ENCODE data around the gene METTL9. TPM values are rescaled to one million over a fixed set of nuclear protein-coding genes. Genes with fewer than 3 reads are reported as not detected.
"Not testable (repeated sequence)": the region's sequence is repeated elsewhere in the genome, so short reads cannot be mapped to it uniquely, and the experiment has no call there.

METTL9 gene
- polyA plus RNA-seq, 3 donors: 181 to 400 (median 373) TPM

DNA sequence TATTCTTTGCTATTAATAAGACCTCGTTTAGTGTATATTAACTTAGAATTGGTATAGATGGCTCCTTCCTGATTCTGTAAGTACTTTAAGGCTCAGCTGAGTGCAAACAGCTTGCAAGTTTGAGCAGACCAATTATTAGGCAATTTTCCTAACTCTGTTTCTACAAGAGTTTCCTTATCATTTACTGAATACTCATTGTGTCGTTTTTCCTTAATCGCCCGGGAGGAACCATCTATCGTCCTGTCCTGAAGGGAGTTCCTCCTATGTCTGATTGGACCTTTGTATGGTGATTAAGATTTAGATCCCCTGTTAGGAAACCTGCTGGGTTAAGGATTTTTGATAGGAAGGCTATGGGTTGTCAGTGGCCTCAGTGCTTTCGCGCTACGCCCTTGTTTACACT, 32.0 kb downstream of the METTL9 start:
- H3K27me3 ChIP-seq (ENCODE audit: control insufficient read depth in 2 of 2, insufficient read depth in 2 of 2, low read length in 2 of 2); intact Hi-C loops (cut with micrococcal nuclease); H2AFZ ChIP-seq (ENCODE audit: insufficient read depth, low read depth, low read length, poor library complexity, severe bottlenecking); H3K4me2 ChIP-seq (replicated peaks; ENCODE audit: extremely low read depth, low read length, poor library complexity, severe bottlenecking); H3K9me3 Mint-ChIP-seq; H3K4me3 ChIP-seq (replicated peaks in 1 of 3; ENCODE audit: low read depth in 2 of 3, low read length in 3 of 3); H3K27me3 Mint-ChIP-seq (ENCODE audit: low read depth in 3 of 3); H3K9ac ChIP-seq (ENCODE audit: insufficient read depth, low read length, poor library complexity, severe bottlenecking); H3K9me3 ChIP-seq (replicated peaks in 1 of 2; ENCODE audit: control insufficient read depth in 1 of 2, insufficient read depth in 1 of 2, low read length in 2 of 2): not testable (repeated sequence)
- Histone ChIP-seq H3K36me3 (replicated peaks in 1 of 2; ENCODE audit: control insufficient read depth in 1 of 2, insufficient read depth in 2 of 2, low read length in 2 of 2) (peaks cover 43 to 69% of the 10 kb centered on the region in 2 donors), H3K4me1 (ENCODE audit: control insufficient read depth in 1 of 2, insufficient read depth in 2 of 2, low read length in 2 of 2) (peaks cover 47 to 56% of the 10 kb centered on the region in 2 donors), H4K20me1 (ENCODE audit: insufficient read depth, low read length) (peaks cover 71% of the 10 kb centered on the region), H3K27ac (ENCODE audit: low read depth in 1 of 2, low read length in 2 of 2) (peak overlapping the region in 1 of 2 donors; percentile 49), H3K79me2 (ENCODE audit: insufficient read depth, low read length) (peaks cover 91% of the 10 kb centered on the region)
- Mint-ChIP-seq H3K4me1 (peaks cover 56% of the 10 kb centered on the region), H3K4me3 (peak overlapping the region in 1 of 2 donors; percentile 40), H3K27ac (peak overlapping the region; percentile 86 to 96 (median 93)), H3K36me3 (peaks cover 65 to 81% of the 10 kb centered on the region in 2 donors)
- DNase-seq: peak in 2 of 3 donors; percentile 50 to 67
- no CpG with 5 or more reads among the region's 8 CpGs for WGBS (ENCODE audit: insufficient coverage)

DNA sequence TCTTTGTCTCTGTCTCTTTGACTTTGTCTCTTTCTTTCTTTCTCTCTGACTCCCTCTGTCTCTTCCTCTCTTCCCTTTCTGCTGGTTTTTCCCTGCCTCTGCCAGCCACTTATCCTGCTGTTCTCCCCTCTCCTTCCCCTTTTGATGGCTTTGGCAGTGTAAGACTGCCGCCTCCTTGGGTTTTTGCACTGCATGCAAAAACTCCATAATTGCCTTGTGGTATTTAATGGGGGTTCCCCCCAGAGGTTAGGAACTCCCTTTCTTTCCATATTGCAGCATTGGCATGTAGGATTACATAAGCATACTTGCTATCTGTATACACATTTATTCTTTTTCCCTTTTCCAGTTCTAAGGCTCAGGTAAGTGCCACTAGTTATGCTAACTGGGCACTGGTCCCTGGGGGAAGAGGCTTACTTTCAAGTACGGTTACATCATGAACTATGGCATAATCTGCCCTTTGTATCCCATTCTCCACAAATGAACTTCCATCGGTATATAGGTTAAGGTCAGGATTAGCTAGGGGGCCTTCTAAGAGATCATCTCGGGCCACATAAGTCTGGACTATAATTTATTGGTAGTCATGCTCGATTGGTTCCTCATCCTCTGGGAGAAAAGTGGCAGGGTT, 32.7 kb downstream of the METTL9 start:
- H3K4me2 ChIP-seq (replicated peaks; ENCODE audit: extremely low read depth, low read length, poor library complexity, severe bottlenecking); H2AFZ ChIP-seq (ENCODE audit: insufficient read depth, low read depth, low read length, poor library complexity, severe bottlenecking); H3K9ac ChIP-seq (ENCODE audit: insufficient read depth, low read length, poor library complexity, severe bottlenecking); H3K27me3 ChIP-seq (ENCODE audit: control insufficient read depth in 2 of 2, insufficient read depth in 2 of 2, low read length in 2 of 2); H3K9me3 Mint-ChIP-seq; intact Hi-C loops (cut with micrococcal nuclease); H3K27me3 Mint-ChIP-seq (ENCODE audit: low read depth in 3 of 3); H3K9me3 ChIP-seq (replicated peaks in 1 of 2; ENCODE audit: control insufficient read depth in 1 of 2, insufficient read depth in 1 of 2, low read length in 2 of 2); H3K4me3 ChIP-seq (replicated peaks in 1 of 3; ENCODE audit: low read depth in 2 of 3, low read length in 3 of 3): not testable (repeated sequence)
- H3K4me1 Mint-ChIP-seq: peaks cover 50% of the 10 kb centered on the region
- peaks cover 41 to 49% of the 10 kb centered on the region in 2 donors for H3K4me1 ChIP-seq (ENCODE audit: control insufficient read depth in 1 of 2, insufficient read depth in 2 of 2, low read length in 2 of 2)
- WGBS (ENCODE audit: insufficient coverage): 90% methylated on average over 2 of the region's 5 CpGs
- peaks cover 68 to 85% of the 10 kb centered on the region in 2 donors for H3K36me3 Mint-ChIP-seq
- DNase-seq: peak; percentile 60 to 95 (median 80)
- peak overlapping the region; percentile 86 to 96 (median 93) for H3K27ac Mint-ChIP-seq
- peaks cover 48 to 75% of the 10 kb centered on the region in 2 donors for H3K36me3 ChIP-seq (replicated peaks in 1 of 2; ENCODE audit: control insufficient read depth in 1 of 2, insufficient read depth in 2 of 2, low read length in 2 of 2)
- peaks cover 97% of the 10 kb centered on the region for H3K79me2 ChIP-seq (ENCODE audit: insufficient read depth, low read length)
- H4K20me1 ChIP-seq (ENCODE audit: insufficient read depth, low read length): peaks cover 75% of the 10 kb centered on the region
- peak overlapping the region in 1 of 2 donors; percentile 40 for H3K4me3 Mint-ChIP-seq
- peak overlapping the region in 1 of 2 donors; percentile 51 for H3K27ac ChIP-seq (ENCODE audit: low read depth in 1 of 2, low read length in 2 of 2)

DNA sequence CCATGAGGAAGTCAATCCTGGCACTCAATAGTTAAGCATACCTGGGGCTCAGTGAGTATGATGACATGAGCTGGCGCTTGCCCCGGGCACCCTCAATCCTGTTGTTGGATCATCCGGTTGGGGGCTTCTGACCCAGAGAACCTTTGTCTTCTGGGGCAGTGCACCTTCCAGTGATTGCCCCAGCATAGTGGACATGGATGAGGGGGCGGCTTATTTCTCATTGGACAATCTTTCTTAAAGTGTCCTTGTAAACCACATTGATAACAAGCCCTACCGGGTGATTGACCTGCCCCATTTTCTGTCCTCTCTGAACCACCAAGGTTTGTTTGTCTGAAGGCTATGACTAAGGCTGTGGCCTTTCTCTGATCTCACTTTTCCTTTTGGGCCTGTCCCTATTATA, 34.8 kb downstream of the METTL9 start:
- Histone ChIP-seq H3K27me3 (ENCODE audit: control insufficient read depth in 2 of 2, insufficient read depth in 2 of 2, low read length in 2 of 2) (no peaks in the 10 kb centered on the region), H3K79me2 (ENCODE audit: insufficient read depth, low read length) (peaks cover 98% of the 10 kb centered on the region), H3K9me3 (replicated peaks in 1 of 2; ENCODE audit: control insufficient read depth in 1 of 2, insufficient read depth in 1 of 2, low read length in 2 of 2) (peaks cover 0 to 5% of the 10 kb centered on the region in 2 donors), H3K9ac (ENCODE audit: insufficient read depth, low read length, poor library complexity, severe bottlenecking) (no peak overlapping the region), H3K27ac (ENCODE audit: low read depth in 1 of 2, low read length in 2 of 2) (peak overlapping the region in 1 of 2 donors; percentile 36), H3K4me3 (replicated peaks in 1 of 3; ENCODE audit: low read depth in 2 of 3, low read length in 3 of 3) (no peak overlapping the region), H3K4me1 (ENCODE audit: control insufficient read depth in 1 of 2, insufficient read depth in 2 of 2, low read length in 2 of 2) (peaks cover 29 to 33% of the 10 kb centered on the region in 2 donors), H3K36me3 (replicated peaks in 1 of 2; ENCODE audit: control insufficient read depth in 1 of 2, insufficient read depth in 2 of 2, low read length in 2 of 2) (peaks cover 49 to 83% of the 10 kb centered on the region in 2 donors), H2AFZ (ENCODE audit: insufficient read depth, low read depth, low read length, poor library complexity, severe bottlenecking) (no peak overlapping the region), H4K20me1 (ENCODE audit: insufficient read depth, low read length) (peaks cover 80% of the 10 kb centered on the region), H3K4me2 (replicated peaks; ENCODE audit: extremely low read depth, low read length, poor library complexity, severe bottlenecking) (no peak overlapping the region)
- no CpG with 5 or more reads among the region's 5 CpGs for WGBS (ENCODE audit: insufficient coverage)
- intact Hi-C loops (cut with micrococcal nuclease): no loop called here
- Mint-ChIP-seq H3K27me3 (ENCODE audit: low read depth in 3 of 3) (no peaks in the 10 kb centered on the region), H3K4me3 (no peak overlapping the region), H3K4me1 (peaks cover 41% of the 10 kb centered on the region), H3K36me3 (peaks cover 53 to 74% of the 10 kb centered on the region in 2 donors), H3K27ac (peak overlapping the region in 4 of 7 donors; percentile 41 to 73 (median 56)), H3K9me3 (peaks cover 0 to 7% (median 2%) of the 10 kb centered on the region in 7 donors)
- TF ChIP-seq, protein P1, sequence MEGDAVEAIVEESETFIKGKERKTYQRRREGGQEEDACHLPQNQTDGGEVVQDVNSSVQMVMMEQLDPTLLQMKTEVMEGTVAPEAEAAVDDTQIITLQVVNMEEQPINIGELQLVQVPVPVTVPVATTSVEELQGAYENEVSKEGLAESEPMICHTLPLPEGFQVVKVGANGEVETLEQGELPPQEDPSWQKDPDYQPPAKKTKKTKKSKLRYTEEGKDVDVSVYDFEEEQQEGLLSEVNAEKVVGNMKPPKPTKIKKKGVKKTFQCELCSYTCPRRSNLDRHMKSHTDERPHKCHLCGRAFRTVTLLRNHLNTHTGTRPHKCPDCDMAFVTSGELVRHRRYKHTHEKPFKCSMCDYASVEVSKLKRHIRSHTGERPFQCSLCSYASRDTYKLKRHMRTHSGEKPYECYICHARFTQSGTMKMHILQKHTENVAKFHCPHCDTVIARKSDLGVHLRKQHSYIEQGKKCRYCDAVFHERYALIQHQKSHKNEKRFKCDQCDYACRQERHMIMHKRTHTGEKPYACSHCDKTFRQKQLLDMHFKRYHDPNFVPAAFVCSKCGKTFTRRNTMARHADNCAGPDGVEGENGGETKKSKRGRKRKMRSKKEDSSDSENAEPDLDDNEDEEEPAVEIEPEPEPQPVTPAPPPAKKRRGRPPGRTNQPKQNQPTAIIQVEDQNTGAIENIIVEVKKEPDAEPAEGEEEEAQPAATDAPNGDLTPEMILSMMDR (IDR thresholded peaks at IDR 0.05): no peak
- no peak for DNase-seq

DNA sequence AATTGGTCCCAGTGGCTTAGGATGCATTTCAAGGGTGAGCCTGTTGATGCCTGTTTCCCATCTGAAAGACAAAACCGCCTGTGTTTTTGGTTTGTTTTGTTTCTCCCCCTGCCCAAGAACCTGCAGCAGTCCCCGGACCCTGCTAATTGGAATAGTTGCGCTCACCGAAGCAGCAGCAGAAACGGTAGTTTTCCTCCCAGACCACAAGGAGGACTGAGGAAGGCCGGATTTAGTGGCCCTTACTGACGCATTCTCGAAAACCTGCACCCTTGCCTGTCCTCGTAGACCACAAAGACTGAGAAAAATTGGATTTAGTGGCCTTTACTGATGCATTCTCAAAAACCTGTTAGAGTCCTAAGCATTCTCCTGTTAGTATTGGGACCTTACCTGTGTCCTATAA, 36.3 kb downstream of the METTL9 start:
- H3K27me3 ChIP-seq (ENCODE audit: control insufficient read depth in 2 of 2, insufficient read depth in 2 of 2, low read length in 2 of 2); H2AFZ ChIP-seq (ENCODE audit: insufficient read depth, low read depth, low read length, poor library complexity, severe bottlenecking); H3K27me3 Mint-ChIP-seq (ENCODE audit: low read depth in 3 of 3); H3K9me3 ChIP-seq (replicated peaks in 1 of 2; ENCODE audit: control insufficient read depth in 1 of 2, insufficient read depth in 1 of 2, low read length in 2 of 2); intact Hi-C loops (cut with micrococcal nuclease); H3K4me3 Mint-ChIP-seq; DNase-seq; H3K4me2 ChIP-seq (replicated peaks; ENCODE audit: extremely low read depth, low read length, poor library complexity, severe bottlenecking); H3K9ac ChIP-seq (ENCODE audit: insufficient read depth, low read length, poor library complexity, severe bottlenecking); H3K9me3 Mint-ChIP-seq; H3K4me3 ChIP-seq (replicated peaks in 1 of 3; ENCODE audit: low read depth in 2 of 3, low read length in 3 of 3): not testable (repeated sequence)
- WGBS (ENCODE audit: insufficient coverage): 91% methylated on average over 6 of the region's 9 CpGs
- H3K4me1 Mint-ChIP-seq: peaks cover 33% of the 10 kb centered on the region
- peaks cover 47 to 66% of the 10 kb centered on the region in 2 donors for H3K36me3 Mint-ChIP-seq
- peak overlapping the region; percentile 13 to 81 (median 70) for H3K27ac Mint-ChIP-seq
- peaks cover 96% of the 10 kb centered on the region for H3K79me2 ChIP-seq (ENCODE audit: insufficient read depth, low read length)
- peak overlapping the region in 1 of 2 donors; percentile 7 for H3K27ac ChIP-seq (ENCODE audit: low read depth in 1 of 2, low read length in 2 of 2)
- peaks cover 86% of the 10 kb centered on the region for H4K20me1 ChIP-seq (ENCODE audit: insufficient read depth, low read length)
- H3K4me1 ChIP-seq (ENCODE audit: control insufficient read depth in 1 of 2, insufficient read depth in 2 of 2, low read length in 2 of 2): peaks cover 27 to 28% of the 10 kb centered on the region in 2 donors
- H3K36me3 ChIP-seq (replicated peaks in 1 of 2; ENCODE audit: control insufficient read depth in 1 of 2, insufficient read depth in 2 of 2, low read length in 2 of 2): peaks cover 53 to 81% of the 10 kb centered on the region in 2 donors

Data from CD14-positive monocyte (primary cell).